GM23338 (cell line): ENCODE results near the gene SEC22B.
"Not testable (repeated sequence)": the region's sequence is repeated elsewhere in the genome, so short reads cannot be mapped to it uniquely, and the experiment has no call there.

Experiments used
- CREB1 ChIP-seq: fragments of 250-450 bp; sonication (Bioruptor Pico); IDR thresholded peaks from 2 replicates; pipeline ENCODE4 v1.5.0; 2020; ENCODE audit warnings: low read depth, mild to moderate bottlenecking, moderate library complexity
- CTCF ChIP-seq, 2 experiments: fragments of 200-600 bp in 1 of 2; sonication (generic) in 1 of 2; conservative IDR thresholded peaks; 2 replicates each; pipeline versions ENCODE4 v1.5.1 to v1.6.1; 2016 to 2017; ENCODE audit warnings: antibody characterized with exemption in 2 of 2, low read depth in 2 of 2, mild to moderate bottlenecking in 2 of 2, moderate library complexity in 1 of 2
- ETS1 ChIP-seq: IDR thresholded peaks from 2 replicates; pipeline ENCODE4 v1.6.1; 2016; ENCODE audit warnings: antibody characterized with exemption
- EZH2 ChIP-seq: fragments of 200-600 bp; sonication (generic); IDR thresholded peaks from one replicate; pipeline ENCODE4 v1.8.0; 2017; ENCODE audit warnings: antibody characterized with exemption, mild to moderate bottlenecking, low read depth; ENCODE audit not compliant: unreplicated experiment
- EZH2phosphoT487 ChIP-seq: fragments of 200-600 bp; sonication (generic); IDR thresholded peaks from one replicate; pipeline ENCODE4 v1.8.1; 2018; ENCODE audit warnings: antibody characterized with exemption; ENCODE audit not compliant: unreplicated experiment
- JUNB ChIP-seq: IDR thresholded peaks from one replicate; pipeline ENCODE4 v1.6.1; 2016; ENCODE audit warnings: antibody characterized with exemption; ENCODE audit not compliant: unreplicated experiment
- NANOG ChIP-seq: IDR thresholded peaks from 2 replicates; pipeline ENCODE4 v1.6.1; 2016; ENCODE audit warnings: antibody characterized with exemption, borderline replicate concordance
- POLR2AphosphoS5 ChIP-seq: IDR thresholded peaks from 2 replicates; pipeline ENCODE4 v1.6.1; 2016; ENCODE audit warnings: antibody characterized with exemption, low read depth
- REST ChIP-seq: IDR thresholded peaks from one replicate; pipeline ENCODE4 v1.6.1; 2018; ENCODE audit warnings: antibody characterized with exemption; ENCODE audit not compliant: unreplicated experiment
- STAT1 ChIP-seq: IDR thresholded peaks from one replicate; pipeline ENCODE4 v1.6.1; 2016; ENCODE audit warnings: antibody characterized with exemption; ENCODE audit not compliant: unreplicated experiment
- ZNF331 ChIP-seq: fragments of 250-450 bp; sonication (Bioruptor Pico); IDR thresholded peaks from 2 replicates; pipeline ENCODE4 v1.5.0; 2020; ENCODE audit warnings: low read depth, mild to moderate bottlenecking, moderate library complexity
- ZNF462 ChIP-seq: fragments of 250-450 bp; sonication (Bioruptor Pico); IDR thresholded peaks from 2 replicates; pipeline ENCODE4 v1.5.0; 2020; ENCODE audit warnings: mild to moderate bottlenecking, moderate library complexity

GRCh38 chr1:120109180-120109579, 67.1 kb downstream of the SEC22B start:
- not testable (repeated sequence) for TF ChIP-seq CTCF (conservative IDR thresholded peaks at IDR 0.05; ENCODE audit: low read depth in 2 of 2); POLR2AphosphoS5; EZH2phosphoT487; EZH2; REST; JUNB; ZNF462 (CRISPR knock-in tag); CREB1 (CRISPR knock-in tag); ZNF331 (CRISPR knock-in tag); ETS1; NANOG; STAT1
